Endometrial microvascular endothelial cells (primary cell): ENCODE results near the gene REEP3. TPM values are rescaled to one million over a fixed set of nuclear protein-coding genes. Genes with fewer than 3 reads are reported as not detected.

Source experiments
- in situ Hi-C: cut with HindIII; loops from 2 replicates; pipeline ENCODE4 v1.10.0; 2017; ENCODE audit warnings: low sequenced_read_pairs, low pct_unique_long_range_greater_than_20kb; ENCODE audit errors: inconsistent ontology term
- total RNA-seq: library from RNA; depleted of rRNA; stranded (reverse); fragments of >200 nt; gene quantifications from one replicate; pipeline ENCODE4 v1.2.3, GENCODE V29; 2015; ENCODE audit errors: inconsistent ontology term

The REEP3 gene
- total RNA-seq, 1 donor from 2014 or later, result 55.1 TPM

DNA sequence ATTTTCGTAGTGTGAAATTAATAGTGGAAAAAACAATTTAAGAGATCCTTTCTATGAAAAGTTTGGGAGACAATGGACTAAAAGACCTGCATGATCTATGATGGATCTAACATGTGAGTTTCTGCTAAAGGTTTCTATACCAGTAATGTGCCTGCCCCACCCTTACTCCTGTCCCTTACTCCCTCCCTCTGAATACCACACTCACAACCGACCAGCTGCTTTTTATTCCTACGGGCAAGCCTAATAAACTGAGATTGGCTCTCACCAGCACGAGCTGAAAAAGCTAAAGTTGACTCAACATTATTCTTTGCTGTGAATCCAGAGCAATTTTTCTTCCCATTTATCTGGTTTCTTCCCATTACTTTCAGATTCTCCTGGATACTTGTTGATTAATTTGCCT is 17.8 kb upstream of the REEP3 start:
- in situ Hi-C loops, result loop anchor here (25.0 kb wide), 2 partner anchors 109 to 209 kb away; no protein-coding TSS in a partner anchor

GRCh38 chr10:63504145-63504881 is 16.9 kb upstream of the REEP3 start:
- in situ Hi-C loops, result loop anchor here (25.0 kb wide), 2 partner anchors 108 to 208 kb away; no protein-coding TSS in a partner anchor

- in situ Hi-C loops, result loop anchor here (25.0 kb wide), 2 partner anchors 107 to 207 kb away; no protein-coding TSS in a partner anchor
Measured at GRCh38 chr10:63505562-63505961, 15.6 kb upstream of the REEP3 start.

GRCh38 chr10:63506554-63506953 is 14.6 kb upstream of the REEP3 start:
- in situ Hi-C loops, result loop anchor here (25.0 kb wide), 2 partner anchors 106 to 206 kb away; no protein-coding TSS in a partner anchor

- in situ Hi-C loops, result loop anchor here (25.0 kb wide), 2 partner anchors 97 to 197 kb away; no protein-coding TSS in a partner anchor
Measured at GRCh38 chr10:63515002-63515763, 6.0 kb upstream of the REEP3 start.

- in situ Hi-C loops, result loop anchor here (25.0 kb wide), 2 partner anchors 96 to 196 kb away; no protein-coding TSS in a partner anchor
Measured at GRCh38 chr10:63516207-63516606, 5.0 kb upstream of the REEP3 start.

GRCh38 chr10:63518690-63519288 is 2.4 kb upstream of the REEP3 start:
- in situ Hi-C loops, result loop anchor here (25.0 kb wide), 2 partner anchors 94 to 194 kb away; no protein-coding TSS in a partner anchor

DNA sequence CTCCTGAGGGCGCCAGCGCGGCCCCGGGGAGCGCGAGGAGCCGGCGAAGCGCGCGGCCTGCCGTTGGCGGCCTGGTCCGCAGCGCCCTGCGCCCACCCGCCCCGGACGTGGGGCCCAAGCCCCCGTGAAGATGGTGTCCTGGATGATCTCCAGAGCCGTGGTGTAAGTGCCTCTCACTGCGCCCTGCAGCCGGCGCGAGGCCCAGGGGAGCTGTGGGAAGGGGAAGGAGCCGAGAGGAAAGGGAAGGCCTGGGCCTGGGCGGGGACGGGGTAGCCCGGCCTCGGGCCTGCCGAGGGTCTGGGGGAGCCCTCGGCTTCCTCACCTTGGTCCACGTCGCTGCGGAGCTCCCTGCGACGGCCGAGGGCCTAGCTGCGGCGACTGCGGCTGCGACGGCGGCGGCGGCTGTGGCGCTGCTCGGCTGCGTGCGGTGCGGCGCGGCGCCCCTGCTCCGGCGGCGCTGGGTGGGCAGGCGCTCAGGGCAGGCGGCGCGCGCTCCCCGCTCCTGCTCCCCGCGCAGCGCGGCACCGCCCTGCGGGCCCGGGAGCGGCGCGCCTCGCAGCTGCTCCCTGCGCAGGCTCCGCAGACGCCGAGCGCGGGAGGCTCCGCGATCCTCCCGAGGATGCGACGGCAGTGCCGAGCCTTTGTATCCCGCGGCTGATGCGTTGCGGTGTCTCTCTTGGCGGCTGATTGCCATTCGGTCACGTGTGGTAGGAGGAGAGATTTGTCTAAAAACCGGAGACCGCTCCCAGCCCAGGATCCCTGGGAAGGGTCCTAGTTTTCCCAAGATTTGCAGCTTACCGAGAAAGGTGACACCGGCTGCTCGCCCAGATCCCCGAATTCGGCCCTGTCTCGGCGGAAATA is 445 bp downstream of the REEP3 start:
- in situ Hi-C loops, result loop anchor here (25.0 kb wide), 2 partner anchors 91 to 191 kb away; no protein-coding TSS in a partner anchor

DNA sequence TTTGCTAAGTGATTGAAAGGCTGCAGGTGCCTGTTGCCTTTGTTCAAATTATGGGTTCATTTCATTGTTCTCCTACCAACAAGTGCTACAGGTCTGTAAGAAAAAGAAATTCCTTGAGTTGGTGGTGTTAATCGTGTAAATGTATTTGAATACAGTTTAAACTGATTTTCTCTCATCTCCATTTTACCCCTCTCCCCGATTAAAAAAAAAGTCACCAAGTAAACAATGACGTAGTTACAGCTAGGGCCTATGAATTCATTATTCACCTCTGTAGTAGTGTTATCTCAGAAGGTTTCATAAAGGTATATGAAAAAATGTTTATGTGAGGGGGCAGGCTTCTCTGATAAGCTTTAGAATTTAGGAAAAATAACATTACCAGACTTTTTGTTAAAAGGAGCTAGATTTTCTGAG is 1.1 kb downstream of the REEP3 start:
- in situ Hi-C loops, result loop anchor here (25.0 kb wide), 2 partner anchors 90 to 190 kb away; no protein-coding TSS in a partner anchor

GRCh38 chr10:63522995-63523394 is 1.8 kb downstream of the REEP3 start:
- in situ Hi-C loops, result loop anchor here (25.0 kb wide), 2 partner anchors 89 to 189 kb away; no protein-coding TSS in a partner anchor

DNA sequence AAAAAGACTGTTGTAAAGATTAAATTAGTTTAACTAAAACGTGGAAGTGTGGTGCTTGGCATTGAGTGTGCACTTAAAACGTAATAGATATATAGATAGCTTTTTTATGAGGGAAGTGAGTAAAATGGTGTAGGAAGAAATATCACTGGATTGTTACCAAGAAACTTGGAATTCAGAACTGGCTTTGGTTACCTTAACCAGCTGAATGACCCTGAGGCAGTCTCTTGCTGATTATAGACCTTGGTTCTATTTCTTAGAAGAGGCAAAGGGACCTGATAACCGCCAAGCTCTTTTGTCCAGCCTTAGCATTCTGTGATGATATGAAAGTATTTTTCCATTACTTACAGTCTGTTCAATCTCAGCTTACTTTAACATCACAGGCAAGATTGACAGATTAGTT is 3.8 kb downstream of the REEP3 start:
- in situ Hi-C loops, result no loop called here

DNA sequence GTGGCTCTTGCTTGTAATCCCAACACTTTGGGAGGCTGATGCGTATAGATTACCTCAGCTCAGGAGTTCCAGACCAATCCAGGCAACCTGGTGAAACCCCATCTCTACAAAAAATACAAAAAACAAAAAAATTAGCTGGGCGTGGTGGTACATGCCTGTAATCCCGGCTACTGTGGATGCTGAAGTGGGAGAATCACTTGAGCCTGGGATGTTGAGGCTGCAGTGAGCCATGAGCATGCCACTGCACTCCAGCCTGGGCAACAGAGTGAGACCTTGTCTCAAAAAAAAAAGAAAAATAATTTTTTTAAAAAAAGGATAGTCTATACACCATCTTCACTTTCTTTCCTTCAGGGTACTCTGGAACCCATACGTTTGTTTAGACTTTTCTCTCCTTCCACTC is 6.2 kb downstream of the REEP3 start:
- in situ Hi-C loops, result no loop called here

DNA sequence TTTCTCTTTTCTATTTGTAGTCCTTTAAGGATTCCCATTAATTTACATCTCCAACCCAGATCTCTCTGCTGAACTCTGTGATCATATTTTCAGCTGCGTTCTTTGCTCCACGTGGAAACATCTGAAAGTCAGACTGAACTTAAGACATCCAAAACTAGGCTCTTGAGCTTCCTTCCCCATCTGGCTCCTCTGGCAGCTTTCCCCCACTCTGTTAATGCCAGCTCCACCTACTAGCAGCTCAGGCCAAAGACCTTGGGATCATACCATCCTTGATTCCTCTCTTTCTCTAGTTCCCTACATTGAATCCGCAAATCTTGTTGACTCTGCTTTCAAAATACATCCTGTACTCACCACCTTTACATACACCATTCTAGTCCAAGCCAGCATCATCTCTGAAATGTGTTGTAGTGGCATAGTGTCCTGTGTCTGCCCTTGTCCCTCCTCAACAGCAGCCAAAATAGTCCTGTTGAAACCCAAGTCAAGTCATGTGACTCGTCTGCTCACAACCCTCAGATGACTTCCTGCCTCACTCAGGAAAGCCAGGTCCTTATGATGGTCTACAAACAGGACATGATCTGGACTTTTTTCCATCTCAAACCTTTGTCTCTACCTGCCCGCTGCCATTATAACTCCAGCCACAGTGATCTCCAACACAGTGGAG is 7.0 kb downstream of the REEP3 start:
- in situ Hi-C loops, result no loop called here

DNA sequence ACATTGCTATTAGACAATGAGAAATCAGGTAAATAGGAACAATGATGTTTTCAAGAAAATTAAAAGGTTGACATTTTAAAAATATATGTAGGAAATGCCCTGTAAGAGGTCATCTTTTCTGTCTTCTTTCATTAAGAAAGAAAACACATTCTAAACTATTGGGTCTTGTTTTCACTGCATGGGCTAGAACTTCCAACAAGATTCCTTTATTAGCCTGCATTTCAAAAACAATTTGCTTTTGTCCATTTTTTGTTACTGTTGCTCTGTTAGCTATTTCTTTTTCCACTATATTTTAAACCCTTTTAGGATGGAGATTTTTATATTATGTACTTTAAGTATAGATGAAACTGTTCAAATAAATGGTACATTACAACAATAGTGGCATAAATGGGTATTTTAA is 9.2 kb downstream of the REEP3 start:
- in situ Hi-C loops, result no loop called here

DNA sequence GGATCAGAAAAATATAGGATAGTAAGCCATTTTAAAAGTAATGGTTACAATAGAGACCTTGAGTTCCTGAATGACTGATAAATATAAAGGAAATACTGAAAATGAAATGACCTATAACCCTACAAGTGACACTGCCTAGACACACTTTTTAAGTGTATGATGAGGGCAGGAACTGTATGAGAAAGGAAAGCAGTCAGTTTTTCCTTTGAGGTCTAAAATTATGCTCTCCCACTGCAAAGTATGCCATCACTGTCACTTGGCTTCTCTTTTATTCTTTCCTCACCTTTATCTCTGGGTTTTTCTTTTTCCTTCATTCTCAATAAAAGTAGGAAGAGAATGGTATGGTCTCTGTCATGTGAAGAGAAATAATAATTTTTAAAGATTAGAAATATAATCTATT is 13.5 kb downstream of the REEP3 start:
- in situ Hi-C loops, result no loop called here

DNA sequence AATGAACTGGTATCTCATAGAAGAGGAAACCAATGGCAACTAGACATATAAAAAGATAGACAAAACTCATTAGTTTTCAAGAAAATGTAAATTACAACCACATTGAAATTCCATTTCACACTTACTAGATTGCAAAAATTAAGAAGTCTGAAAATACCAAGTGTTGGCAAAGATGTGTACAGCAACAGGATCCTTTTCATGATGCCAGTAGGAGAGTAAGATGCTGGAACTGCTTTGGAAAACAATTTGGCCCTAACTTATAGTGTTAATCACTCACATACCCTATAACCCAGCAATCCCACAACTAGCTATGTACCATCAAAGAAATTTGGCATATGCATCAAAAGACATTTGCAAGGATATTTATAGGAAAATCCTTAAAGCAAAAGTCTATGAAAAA is 15.5 kb downstream of the REEP3 start:
- in situ Hi-C loops, result no loop called here

DNA sequence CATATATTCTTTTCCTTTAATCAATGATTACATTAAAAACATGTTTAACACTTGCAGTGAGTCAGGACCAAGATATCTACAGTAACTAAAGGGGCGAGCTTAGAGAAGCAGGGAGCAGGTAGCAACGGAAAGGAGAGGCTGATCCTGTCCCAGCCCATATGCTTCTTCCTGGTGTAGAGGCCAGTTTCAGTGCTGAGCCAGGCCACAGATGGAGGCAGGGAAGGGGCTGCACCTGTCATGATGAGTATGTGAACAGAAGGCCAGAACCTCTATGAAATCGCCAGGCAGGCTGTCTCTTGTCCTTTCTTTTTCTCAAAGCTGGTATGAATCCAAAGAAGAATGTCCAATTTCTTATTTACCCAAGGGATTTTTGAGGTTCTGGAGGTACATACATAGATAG is 16.3 kb downstream of the REEP3 start:
- in situ Hi-C loops, result no loop called here

DNA sequence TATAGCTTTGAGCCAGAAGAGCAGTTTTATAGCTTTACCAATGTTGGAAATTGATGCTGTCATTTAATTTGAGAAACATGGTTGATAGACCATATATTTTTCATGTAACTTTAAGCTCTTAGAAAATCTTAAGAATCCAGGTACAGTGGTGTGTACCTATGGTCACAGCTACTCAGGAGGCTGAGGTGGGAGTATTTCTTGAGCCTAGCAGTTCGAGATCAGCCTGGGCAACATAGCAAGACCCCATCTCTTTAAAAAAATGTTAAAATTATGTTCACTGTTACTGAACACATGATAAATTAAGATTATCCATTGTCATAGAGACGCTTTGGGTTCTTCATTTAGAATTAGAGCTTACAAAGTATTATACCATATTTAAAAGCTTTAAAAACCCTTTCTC is 18.2 kb downstream of the REEP3 start:
- in situ Hi-C loops, result no loop called here
